Sigmoid colon (tissue), 7 donors: ENCODE results near the gene HOXA10. TPM values are rescaled to one million over a fixed set of nuclear protein-coding genes. Genes with fewer than 3 reads are reported as not detected.
A peak's percentile ranks its signal among the peaks of the same experiment; 100 is the strongest.

ENCODE experiments used
- DNase-seq: peaks from one replicate; pipeline ENCODE4 v3.0.0-alpha.2; 2019
- H3K27ac ChIP-seq, 4 donors: fragments of 200-600 bp; sonication (generic); one replicate each; pipeline ENCODE4 v1.5.1; 2016 to 2019; ENCODE audit warnings: mild to moderate bottlenecking in 1 of 4
- H3K27me3 ChIP-seq, 3 donors: fragments of 200-600 bp; sonication (generic); one replicate each; pipeline ENCODE4 v1.5.1; 2019; ENCODE audit warnings: mild to moderate bottlenecking in 1 of 3
- H3K36me3 ChIP-seq, 4 donors: fragments of 200-600 bp; sonication (generic); one replicate each; pipeline ENCODE4 v1.5.1; 2016 to 2019
- H3K4me1 ChIP-seq, 4 donors: fragments of 200-600 bp; sonication (generic); one replicate each; pipeline ENCODE4 v1.5.1; 2017 to 2019
- H3K4me3 ChIP-seq, 4 donors: fragments of 200-600 bp; sonication (generic); one replicate each; pipeline ENCODE4 v1.5.1; 2017 to 2019; ENCODE audit warnings: mild to moderate bottlenecking in 2 of 4, moderate library complexity in 1 of 4
- H3K9me3 ChIP-seq, 4 donors: fragments of 200-600 bp in 3 of 4; sonication (generic) in 3 of 4; one replicate each; pipeline versions ENCODE4 v1.5.1 to v1.6.1; 2013 to 2019
- EP300 ChIP-seq, 4 donors: sonication (generic); formaldehyde crosslinking; IDR thresholded peaks; one replicate each; pipeline ENCODE4 v1.6.1; 2017; ENCODE audit warnings: antibody characterized with exemption in 4 of 4
- POLR2A ChIP-seq, 2 donors: fragments of 450-650 bp; IDR thresholded peaks; one replicate each; pipeline ENCODE4 v1.6.1; 2016; ENCODE audit warnings: antibody characterized with exemption in 2 of 2, mild to moderate bottlenecking in 2 of 2, moderate library complexity in 2 of 2
- POLR2AphosphoS5 ChIP-seq, 4 donors: sonication (generic); formaldehyde crosslinking; IDR thresholded peaks; one replicate each; pipeline ENCODE4 v1.6.1; 2017; ENCODE audit warnings: antibody characterized with exemption in 4 of 4
- WGBS, 2 donors: extraction: QIAGEN DNeasy Blood & Tissue Kit; methylation state at CpG; one replicate each; pipeline ENCODE4 v1.1.7; 2013; 5-methylcytosine and 5-hydroxymethylcytosine counted together
- intact Hi-C: fragments of 100-400 bp; cut with DNase I; formaldehyde crosslinking; loops from one replicate; pipeline ENCODE4 v1.15.1; 2023
- polyA plus RNA-seq, 3 donors: library from polyadenylated mRNA; stranded (reverse); fragments of 200-250 nt; gene quantifications; one replicate each; pipeline ENCODE4 v1.2.3, GENCODE V29; 2013
- total RNA-seq, 4 donors: library from RNA; depleted of rRNA; stranded (reverse); fragments of >200 nt; gene quantifications; one replicate each; pipeline ENCODE4 v1.1.0, GENCODE V29; 2016
- TF ChIP-seq, protein P1 (sequence below), 4 experiments: fragments of 450-650 bp in 3 of 4; fragments of 200-600 bp in 1 of 4; IDR thresholded peaks; one replicate each; pipeline ENCODE4 v1.5.1; 2016 to 2019; ENCODE audit warnings: antibody characterized with exemption in 4 of 4, mild to moderate bottlenecking in 3 of 4, moderate library complexity in 2 of 4
- donor health status: healthy with polysubstance abuse.
- donor health status: Bipolar disorder and iron deficiency.
- donor health status: healthy.

The HOXA10 gene
- total and polyA plus RNA-seq, 7 donors = 22.2 to 64.0 (median 55.1) TPM

DNA sequence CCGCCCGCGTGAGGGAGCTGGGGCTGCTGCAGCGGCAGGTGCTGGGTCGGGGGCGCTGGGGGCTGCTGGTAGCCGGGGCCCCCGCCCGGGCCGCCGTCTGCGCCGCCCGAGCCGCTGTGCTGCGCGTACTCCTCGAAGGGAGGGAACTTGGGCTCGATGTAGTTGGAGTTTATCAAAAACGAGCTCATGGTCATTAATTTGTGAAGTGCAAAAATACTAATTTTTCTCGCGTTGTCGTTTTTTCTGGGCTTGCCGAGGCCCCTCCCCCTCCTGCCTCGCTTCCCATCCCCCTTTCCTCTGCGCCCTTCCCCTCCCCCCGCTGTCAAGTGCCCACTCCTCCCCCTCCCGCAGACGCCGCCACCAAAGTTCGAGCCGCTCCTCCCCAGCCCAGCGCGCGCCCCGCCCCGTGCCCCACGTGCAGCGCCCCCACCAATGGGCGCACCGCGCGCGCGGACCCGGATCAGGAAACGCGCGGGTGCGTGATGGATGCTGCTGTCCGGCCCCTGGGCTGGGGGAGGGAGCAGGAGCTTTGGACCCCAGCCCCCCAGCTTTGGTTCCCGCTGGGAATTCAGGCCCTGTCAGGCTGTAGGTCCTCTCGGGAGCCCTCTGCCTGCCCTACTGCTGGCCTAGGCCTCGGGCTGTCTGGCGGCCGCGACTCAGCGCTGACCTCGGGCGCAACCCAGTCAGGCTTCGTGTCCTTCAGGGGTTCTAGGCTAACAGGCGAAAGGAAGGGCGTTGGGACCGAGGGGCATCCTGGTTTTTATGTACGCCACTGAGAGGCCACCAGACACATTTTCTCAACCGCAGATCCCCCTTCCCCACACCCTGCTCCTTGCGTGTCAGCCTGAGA is 43.4 kb downstream of the HOXA10 start, which contains the start of gene HOXA4:
HOXA4 (minus strand) TSS at position 218 of the 850 bp plus-strand sequence; CDS start at position 194, 24 bp downstream.
- Histone ChIP-seq H3K27ac (peak within 1 kb of the TSS; percentile 91 to 99 (median 94)), H3K4me1 (peaks cover 0 to 84% (median 64%) of the 10 kb centered on the region in 4 donors), H3K27me3 (no peaks in the 10 kb centered on the region), H3K9me3 (no peaks in the 10 kb centered on the region), H3K4me3 (peak within 1 kb of the TSS; percentile 65 to 88 (median 80)), H3K36me3 (no peaks in the 10 kb centered on the region)
- DNase-seq = peak; percentile 98
- intact Hi-C loops = loop anchor here (2.0 kb wide), 1 partner anchor 32 kb away; no protein-coding TSS in a partner anchor
- peak; percentile 61 to 72 for TF ChIP-seq POLR2A (IDR thresholded peaks at IDR 0.05)
- TF ChIP-seq POLR2AphosphoS5 (IDR thresholded peaks at IDR 0.05) = peak; percentile 89 to 98 (median 93)
- peak in 1 of 4 donors; percentile 18 for TF ChIP-seq EP300 (IDR thresholded peaks at IDR 0.05)
- TF ChIP-seq, protein P1, sequence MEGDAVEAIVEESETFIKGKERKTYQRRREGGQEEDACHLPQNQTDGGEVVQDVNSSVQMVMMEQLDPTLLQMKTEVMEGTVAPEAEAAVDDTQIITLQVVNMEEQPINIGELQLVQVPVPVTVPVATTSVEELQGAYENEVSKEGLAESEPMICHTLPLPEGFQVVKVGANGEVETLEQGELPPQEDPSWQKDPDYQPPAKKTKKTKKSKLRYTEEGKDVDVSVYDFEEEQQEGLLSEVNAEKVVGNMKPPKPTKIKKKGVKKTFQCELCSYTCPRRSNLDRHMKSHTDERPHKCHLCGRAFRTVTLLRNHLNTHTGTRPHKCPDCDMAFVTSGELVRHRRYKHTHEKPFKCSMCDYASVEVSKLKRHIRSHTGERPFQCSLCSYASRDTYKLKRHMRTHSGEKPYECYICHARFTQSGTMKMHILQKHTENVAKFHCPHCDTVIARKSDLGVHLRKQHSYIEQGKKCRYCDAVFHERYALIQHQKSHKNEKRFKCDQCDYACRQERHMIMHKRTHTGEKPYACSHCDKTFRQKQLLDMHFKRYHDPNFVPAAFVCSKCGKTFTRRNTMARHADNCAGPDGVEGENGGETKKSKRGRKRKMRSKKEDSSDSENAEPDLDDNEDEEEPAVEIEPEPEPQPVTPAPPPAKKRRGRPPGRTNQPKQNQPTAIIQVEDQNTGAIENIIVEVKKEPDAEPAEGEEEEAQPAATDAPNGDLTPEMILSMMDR (IDR thresholded peaks at IDR 0.05) = no peak
- WGBS, 2 donors = 2 to 21% methylated on average over 67 of the region's 67 CpGs

DNA sequence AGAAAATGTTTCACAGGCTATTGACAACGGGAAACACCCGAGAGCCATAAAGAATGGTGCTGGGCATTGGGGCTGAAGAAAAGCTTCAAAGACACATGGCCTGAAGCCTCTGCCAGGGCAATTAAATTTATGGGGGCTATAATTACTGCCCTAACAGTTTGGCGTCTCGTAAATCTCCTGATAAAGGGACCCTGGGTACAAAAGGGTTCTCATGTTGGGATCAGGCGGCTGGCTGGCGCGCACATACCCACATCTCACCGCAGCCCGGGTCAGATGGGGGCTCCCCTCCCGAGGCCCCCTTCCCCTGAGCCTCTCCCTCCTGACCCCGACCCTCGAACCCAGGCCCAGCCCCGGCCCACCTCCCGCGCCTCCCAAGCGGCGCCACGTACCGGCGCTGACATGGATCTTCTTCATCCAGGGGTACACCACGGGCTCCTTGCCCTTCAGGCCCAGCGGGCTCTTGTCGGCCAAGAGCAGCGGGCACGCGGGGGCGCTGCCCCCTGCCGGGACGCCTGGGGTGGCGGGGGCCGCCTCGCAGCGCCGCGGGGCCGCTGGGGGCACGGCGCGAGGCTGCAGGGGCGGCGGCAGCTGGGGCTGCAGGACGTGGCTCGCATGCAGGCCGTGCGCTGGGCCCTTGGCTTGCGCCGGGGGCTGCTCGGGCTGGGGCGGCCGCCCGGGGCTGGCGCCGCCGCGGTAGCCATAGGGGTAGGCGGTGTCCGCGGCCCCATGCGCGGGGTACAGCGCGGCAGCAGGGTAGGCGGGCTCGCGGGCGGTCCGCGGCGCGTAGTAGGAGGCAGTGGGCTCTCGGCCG is 44.2 kb downstream of the HOXA10 start:
- TF ChIP-seq POLR2A (IDR thresholded peaks at IDR 0.05) (no peak), POLR2AphosphoS5 (IDR thresholded peaks at IDR 0.05) (peak in 2 of 4 donors; percentile 17 to 32)
- TF ChIP-seq, protein P1 (IDR thresholded peaks at IDR 0.05) = peak in 1 of 4 experiments; percentile 14
- intact Hi-C loops = loop anchor here (2.0 kb wide), 1 partner anchor 31 kb away; no protein-coding TSS in a partner anchor
- Histone ChIP-seq H3K9me3 (no peaks in the 10 kb centered on the region), H3K27ac (peak overlapping the region; percentile 91 to 99 (median 94)), H3K36me3 (no peaks in the 10 kb centered on the region), H3K27me3 (no peaks in the 10 kb centered on the region), H3K4me1 (peaks cover 0 to 76% (median 61%) of the 10 kb centered on the region in 4 donors), H3K4me3 (peak overlapping the region; percentile 65 to 88 (median 80))
- WGBS, 2 donors = 6 to 38% methylated on average over 72 of the region's 72 CpGs
- DNase-seq = peak; percentile 68

DNA sequence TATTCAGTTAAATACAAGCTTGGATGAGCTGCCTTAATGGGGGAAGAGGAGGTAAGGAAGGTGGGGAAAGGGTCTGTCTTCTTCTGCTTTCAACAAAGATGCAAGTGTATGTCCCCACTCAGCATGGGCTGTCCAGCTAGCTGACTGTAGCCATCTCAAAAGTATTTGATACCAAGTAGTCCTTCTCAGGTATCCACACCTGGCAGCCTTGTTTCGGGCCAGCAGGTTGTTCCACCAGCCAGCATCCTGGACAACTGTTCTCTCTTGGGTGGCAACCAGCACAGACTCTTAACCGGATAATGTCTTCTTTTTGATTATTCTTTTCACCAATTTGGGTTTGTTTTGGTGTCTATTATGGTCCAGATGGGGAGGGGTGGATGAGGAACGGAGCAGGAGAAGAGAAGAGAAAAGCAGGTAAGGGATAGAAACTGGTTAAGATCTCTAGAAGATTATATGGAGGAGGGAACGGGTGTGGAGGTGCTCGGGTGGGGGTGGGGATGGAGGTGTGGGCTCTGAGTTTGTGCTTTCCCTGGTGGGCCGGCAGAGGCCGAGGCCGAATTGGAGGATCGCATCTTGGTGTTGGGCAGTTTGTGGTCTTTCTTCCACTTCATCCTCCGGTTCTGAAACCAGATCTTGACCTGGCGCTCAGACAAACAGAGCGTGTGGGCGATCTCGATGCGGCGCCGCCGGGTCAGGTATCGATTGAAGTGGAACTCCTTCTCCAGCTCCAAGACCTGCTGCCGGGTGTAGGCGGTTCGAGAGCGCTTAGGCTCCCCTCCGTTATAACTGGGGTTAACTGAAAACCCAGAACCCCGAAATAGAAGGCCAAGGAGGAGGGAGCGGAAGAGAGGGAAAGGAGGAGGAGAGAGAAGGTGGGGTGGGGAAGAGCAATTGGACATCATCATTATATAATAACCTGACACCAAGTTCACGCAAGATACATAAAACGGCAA is 45.1 kb downstream of the HOXA10 start:
- WGBS, 2 donors = 19 to 72% methylated on average over 28 of the region's 28 CpGs
- intact Hi-C loops = no loop called here
- Histone ChIP-seq H3K9me3 (no peaks in the 10 kb centered on the region), H3K27me3 (no peaks in the 10 kb centered on the region), H3K27ac (peak overlapping the region; percentile 91 to 99 (median 94)), H3K4me3 (peak overlapping the region; percentile 34 to 88 (median 80)), H3K36me3 (no peaks in the 10 kb centered on the region), H3K4me1 (peaks cover 0 to 75% (median 60%) of the 10 kb centered on the region in 4 donors)
- DNase-seq = no peak
- TF ChIP-seq POLR2AphosphoS5 (IDR thresholded peaks at IDR 0.05) = peak in 1 of 4 donors; percentile 2
- TF ChIP-seq, protein P1 (IDR thresholded peaks at IDR 0.05) = no peak

DNA sequence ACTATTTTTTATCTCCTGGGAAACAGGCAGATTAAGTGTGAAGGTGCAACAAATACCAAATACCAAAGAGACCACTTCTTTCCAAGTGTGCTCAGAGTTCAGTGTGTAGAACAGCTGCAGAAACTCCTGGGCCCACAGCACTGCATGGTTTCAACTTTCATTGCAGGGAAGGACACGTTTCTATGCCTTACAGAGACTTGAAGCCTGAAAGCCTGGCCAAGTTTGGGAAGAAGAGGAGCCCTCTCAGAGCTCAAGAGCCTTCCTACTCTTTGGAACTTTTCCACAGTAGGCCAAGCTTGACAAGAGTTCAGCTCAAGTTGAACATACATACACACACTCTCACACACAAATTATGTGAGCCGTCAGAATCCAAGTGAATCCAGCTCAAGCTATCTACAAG is 46.1 kb downstream of the HOXA10 start:
- TF ChIP-seq POLR2AphosphoS5 (IDR thresholded peaks at IDR 0.05) (peak in 3 of 4 donors; percentile 5 to 42 (median 36)), POLR2A (IDR thresholded peaks at IDR 0.05) (no peak)
- peaks cover 0 to 74% (median 61%) of the 10 kb centered on the region in 4 donors for H3K4me1 ChIP-seq
- 29 to 52% methylated on average over 2 of the region's 2 CpGs for WGBS, 2 donors
- peak overlapping the region; percentile 91 to 99 (median 94) for H3K27ac ChIP-seq
- no peaks in the 10 kb centered on the region for H3K27me3 ChIP-seq
- no peak overlapping the region for H3K4me3 ChIP-seq
- no peaks in the 10 kb centered on the region for H3K36me3 ChIP-seq
- intact Hi-C loops = no loop called here
- no peak for DNase-seq
- no peaks in the 10 kb centered on the region for H3K9me3 ChIP-seq
